MM.1S (cell line): ENCODE results near the gene CCNYL1.

ENCODE experiments used
- DNase-seq: peaks from one replicate; pipeline ENCODE4 v3.0.0-alpha.2; 2015
- H2AFZ ChIP-seq: fragments of 300-600 bp; sonication (generic); 2 replicates; pipeline ENCODE4 v1.6.0; 2016; ENCODE audit warnings: antibody characterized with exemption, low read length
- H3F3A ChIP-seq: fragments of 300-600 bp; sonication (generic); 2 replicates; pipeline ENCODE4 v1.6.1; 2016; ENCODE audit warnings: mild to moderate bottlenecking, antibody characterized with exemption, low read length, moderate library complexity, mixed read lengths; ENCODE audit not compliant: insufficient read depth
- H3K27ac ChIP-seq: fragments of 300-600 bp; sonication (generic); 2 replicates; pipeline ENCODE4 v1.5.1; 2016; ENCODE audit warnings: mild to moderate bottlenecking, low read length
- H3K27me3 ChIP-seq: fragments of 300-600 bp; sonication (generic); replicated peaks from 2 replicates; pipeline ENCODE4 v1.6.0; 2016; ENCODE audit warnings: low read length; ENCODE audit not compliant: insufficient read depth
- H3K36me3 ChIP-seq: fragments of 300-600 bp; sonication (generic); replicated peaks from 2 replicates; pipeline ENCODE4 v1.6.1; 2016; ENCODE audit warnings: mild to moderate bottlenecking, low read length, mixed read lengths; ENCODE audit not compliant: insufficient read depth
- H3K4me1 ChIP-seq: fragments of 300-600 bp; sonication (generic); 2 replicates; pipeline ENCODE4 v1.6.1; 2016; ENCODE audit warnings: low read length, mixed read lengths
- H3K4me2 ChIP-seq: fragments of 300-600 bp; sonication (generic); 2 replicates; pipeline ENCODE4 v1.6.0; 2016; ENCODE audit warnings: low read depth, low read length
- H3K4me3 ChIP-seq: fragments of 300-600 bp; sonication (generic); 2 replicates; pipeline ENCODE4 v1.5.1; 2016; ENCODE audit warnings: low read length, mixed read lengths
- H3K79me2 ChIP-seq: fragments of 300-600 bp; sonication (generic); 2 replicates; pipeline ENCODE4 v1.6.1; 2016; ENCODE audit warnings: mixed run types, low read length, mixed read lengths
- H3K9ac ChIP-seq: fragments of 300-600 bp; sonication (generic); 2 replicates; pipeline ENCODE4 v1.6.1; 2016; ENCODE audit warnings: low read length, mixed read lengths
- H3K9me2 ChIP-seq: fragments of 300-600 bp; sonication (generic); replicated peaks from 2 replicates; pipeline ENCODE4 v1.6.1; 2016; ENCODE audit warnings: mild to moderate bottlenecking, low read length, mixed read lengths; ENCODE audit not compliant: insufficient read depth
- H3K9me3 ChIP-seq: fragments of 300-600 bp; sonication (generic); replicated peaks from 2 replicates; pipeline ENCODE4 v1.6.1; 2016; ENCODE audit warnings: mild to moderate bottlenecking, low read length, mixed read lengths; ENCODE audit not compliant: insufficient read depth
- H4K20me1 ChIP-seq: fragments of 300-600 bp; sonication (generic); 2 replicates; pipeline ENCODE4 v1.6.1; 2016; ENCODE audit warnings: mild to moderate bottlenecking, low read length, moderate library complexity, mixed read lengths; ENCODE audit not compliant: insufficient read depth
- CTCF ChIP-seq: fragments of 300-600 bp; sonication (generic); IDR thresholded peaks from 2 replicates; pipeline ENCODE4 v1.5.1; 2016; ENCODE audit warnings: antibody characterized with exemption, low read length, mixed read lengths
- EZH2 ChIP-seq: fragments of 300-600 bp; sonication (generic); optimal IDR thresholded peaks from 2 replicates; pipeline ENCODE3; 2017; ENCODE audit warnings: low read depth, mild to moderate bottlenecking, antibody characterized with exemption, low read length, mixed read lengths
- EZH2phosphoT487 ChIP-seq: fragments of 300-600 bp; sonication (generic); IDR thresholded peaks from 2 replicates; pipeline ENCODE4 v1.6.1; 2018; ENCODE audit warnings: antibody characterized with exemption, low read length

CCNYL1 gene

DNA sequence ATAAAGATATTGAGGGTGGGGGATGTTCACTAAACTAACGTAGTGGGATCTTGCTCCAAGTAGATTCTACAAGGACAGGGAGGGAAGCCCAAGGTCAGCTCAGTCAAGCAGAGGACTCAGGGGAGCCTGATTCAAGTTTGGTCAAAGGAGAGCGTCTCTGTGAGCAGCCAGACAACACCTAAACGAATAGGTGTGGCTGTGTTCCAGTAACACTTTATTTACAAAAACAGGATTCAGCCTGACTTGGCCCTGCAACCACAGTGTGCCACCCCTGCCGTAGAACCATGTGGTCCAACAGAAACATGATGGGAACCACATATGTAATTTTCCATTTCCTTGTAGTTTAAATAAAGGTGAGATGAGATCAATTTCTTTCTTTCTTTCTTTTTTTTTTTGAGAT, 76.4 kb downstream of the CCNYL1 start:
- TF ChIP-seq CTCF = no peak
- no peak for TF ChIP-seq EZH2
- TF ChIP-seq EZH2phosphoT487 = no peak
- Histone ChIP-seq H3K36me3 (no peaks in the 10 kb centered on the region), H3K27ac (no peak overlapping the region), H3K9me2 (no peaks in the 10 kb centered on the region), H3K27me3 (no peaks in the 10 kb centered on the region), H3K79me2 (no peaks in the 10 kb centered on the region), H3K4me1 (no peaks in the 10 kb centered on the region), H3K4me2 (no peak overlapping the region), H3K4me3 (no peak overlapping the region), H3K9ac (no peak overlapping the region), H3F3A (no peaks in the 10 kb centered on the region), H4K20me1 (no peaks in the 10 kb centered on the region), H3K9me3 (no peaks in the 10 kb centered on the region), H2AFZ (no peak overlapping the region)
- no peak for DNase-seq

DNA sequence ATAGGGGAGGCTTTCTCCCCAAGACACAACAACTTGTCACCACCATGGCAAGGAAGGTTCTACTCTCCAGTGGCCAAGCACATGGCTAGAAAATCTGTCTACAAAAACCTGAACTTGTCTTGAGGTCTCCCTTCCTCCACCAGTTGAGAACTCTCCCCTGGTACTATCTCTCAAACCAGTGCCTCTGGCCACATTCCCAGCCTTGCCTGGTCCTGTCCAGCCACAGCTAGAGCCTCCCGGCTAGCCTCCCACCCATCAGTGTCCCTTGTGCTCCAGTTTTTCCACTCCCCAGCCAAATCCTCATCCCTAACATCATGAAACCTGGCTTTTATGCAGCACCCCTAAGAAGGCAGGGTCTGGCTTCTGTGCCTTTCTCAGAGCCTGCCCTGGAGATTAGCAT, 79.5 kb downstream of the CCNYL1 start:
- no peaks in the 10 kb centered on the region for H3K9me2 ChIP-seq
- H3K27ac ChIP-seq = no peak overlapping the region
- H3K9me3 ChIP-seq = no peaks in the 10 kb centered on the region
- no peak for DNase-seq
- H3K4me2 ChIP-seq = no peak overlapping the region
- no peak overlapping the region for H2AFZ ChIP-seq
- no peaks in the 10 kb centered on the region for H4K20me1 ChIP-seq
- no peak for TF ChIP-seq CTCF
- TF ChIP-seq EZH2phosphoT487 = no peak
- TF ChIP-seq EZH2 = no peak
- no peaks in the 10 kb centered on the region for H3K36me3 ChIP-seq
- no peak overlapping the region for H3K4me3 ChIP-seq
- H3K9ac ChIP-seq = no peak overlapping the region
- H3K27me3 ChIP-seq = no peaks in the 10 kb centered on the region
- no peaks in the 10 kb centered on the region for H3F3A ChIP-seq
- H3K79me2 ChIP-seq = no peaks in the 10 kb centered on the region
- no peaks in the 10 kb centered on the region for H3K4me1 ChIP-seq

- Histone ChIP-seq H2AFZ (no peak overlapping the region), H3K4me3 (no peak overlapping the region), H3K9ac (no peak overlapping the region), H3K4me2 (no peak overlapping the region), H3K27ac (no peak overlapping the region), H4K20me1 (no peaks in the 10 kb centered on the region), H3K9me3 (no peaks in the 10 kb centered on the region), H3K4me1 (no peaks in the 10 kb centered on the region), H3K27me3 (no peaks in the 10 kb centered on the region), H3F3A (no peaks in the 10 kb centered on the region), H3K36me3 (no peaks in the 10 kb centered on the region), H3K79me2 (no peaks in the 10 kb centered on the region), H3K9me2 (no peaks in the 10 kb centered on the region)
- no peak for DNase-seq
- TF ChIP-seq EZH2phosphoT487 (no peak), EZH2 (no peak), CTCF (no peak)
Observed at GRCh38 chr2:207791579-207792243, 80.3 kb downstream of the CCNYL1 start.
